Activated CD4-positive, CD25-positive, alpha-beta regulatory T cell (primary cell): ENCODE results near the gene NCOR2.

Experiments
- DNase-seq, 4 experiments: peaks; one replicate each; lab custom pipeline; 2025; lab: John Stamatoyannopoulos, UW

NCOR2 gene

DNA sequence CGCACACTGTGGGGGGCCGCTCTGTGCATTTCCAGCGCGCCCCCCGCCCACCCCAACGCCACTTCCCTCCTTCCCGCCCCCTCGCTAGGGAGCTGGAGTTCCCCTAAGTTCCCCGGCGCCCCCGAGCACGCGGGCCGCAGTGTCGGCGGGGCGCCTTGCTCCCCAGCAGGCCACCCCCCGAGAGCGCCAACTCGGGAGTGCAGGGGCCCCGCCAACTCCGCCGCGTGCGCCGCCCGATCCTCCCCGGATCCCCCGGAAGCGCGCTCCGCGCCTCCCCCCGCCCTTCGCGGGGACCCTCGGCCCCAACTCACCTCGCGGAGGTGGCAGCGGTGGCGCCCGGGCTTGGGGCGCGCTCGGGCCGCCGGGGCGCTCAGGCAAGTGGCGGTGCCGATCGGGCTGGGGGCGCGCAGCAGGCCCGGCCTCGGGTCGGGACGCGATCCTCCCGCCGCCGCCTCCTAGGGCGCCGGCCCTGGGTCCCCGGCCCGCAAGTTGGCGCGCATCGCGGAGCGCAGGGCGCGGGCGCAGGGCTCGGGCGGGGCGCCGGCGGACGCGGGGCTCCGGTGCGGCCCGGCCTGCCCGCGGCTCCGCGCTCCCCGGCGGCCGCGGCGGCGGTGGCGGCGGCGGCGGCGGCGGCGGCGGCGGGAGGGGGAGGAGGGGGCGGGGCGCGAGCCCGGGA lies at the start of gene NCOR2:
NCOR2 (minus strand) TSS at position 616 of the 676 bp plus-strand sequence. CDS start 72,361 bp downstream, outside the sequence.
- peak; percentile 17 to 42 (median 37) for DNase-seq

DNA sequence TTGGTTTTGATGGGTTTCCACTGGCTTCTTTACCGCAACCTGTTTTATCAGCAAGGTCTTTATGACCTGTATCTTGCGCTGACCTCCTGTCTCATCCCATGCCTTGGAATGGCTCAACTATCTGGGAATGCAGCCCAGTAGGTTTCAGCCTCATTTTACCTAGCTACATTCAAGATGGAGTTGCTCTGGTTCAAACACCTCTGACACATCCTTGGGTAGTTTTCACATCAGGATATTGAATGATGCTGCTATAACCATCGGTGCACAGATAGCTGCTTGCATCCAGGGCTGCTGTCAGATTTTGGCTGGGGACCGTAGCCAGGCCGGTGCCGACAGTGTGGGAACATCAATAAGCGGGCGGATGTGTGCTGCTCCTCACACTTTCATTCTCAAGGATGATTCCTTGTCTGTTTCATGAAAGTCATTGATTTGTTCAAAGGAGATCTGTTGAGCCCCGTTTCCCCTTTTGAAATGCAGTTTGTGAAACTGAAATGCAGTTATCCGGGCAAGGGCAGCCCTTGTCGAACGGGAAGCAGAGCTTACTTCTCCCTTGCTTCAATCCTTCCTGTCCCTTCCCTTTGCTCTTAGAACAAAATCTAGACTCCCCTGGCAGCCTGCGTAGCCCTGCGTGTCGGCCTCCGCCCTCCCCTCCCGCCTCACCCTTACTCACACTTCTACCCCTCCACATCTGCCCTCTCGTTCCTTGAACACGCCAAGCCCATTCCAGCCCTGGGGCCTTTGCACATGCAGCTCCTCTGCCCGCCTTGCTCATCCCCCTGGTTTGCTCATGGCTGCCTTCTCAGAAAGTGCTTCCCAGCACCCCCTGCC lies 49.2 kb upstream of the NCOR2 start:
- no peak for DNase-seq

DNA sequence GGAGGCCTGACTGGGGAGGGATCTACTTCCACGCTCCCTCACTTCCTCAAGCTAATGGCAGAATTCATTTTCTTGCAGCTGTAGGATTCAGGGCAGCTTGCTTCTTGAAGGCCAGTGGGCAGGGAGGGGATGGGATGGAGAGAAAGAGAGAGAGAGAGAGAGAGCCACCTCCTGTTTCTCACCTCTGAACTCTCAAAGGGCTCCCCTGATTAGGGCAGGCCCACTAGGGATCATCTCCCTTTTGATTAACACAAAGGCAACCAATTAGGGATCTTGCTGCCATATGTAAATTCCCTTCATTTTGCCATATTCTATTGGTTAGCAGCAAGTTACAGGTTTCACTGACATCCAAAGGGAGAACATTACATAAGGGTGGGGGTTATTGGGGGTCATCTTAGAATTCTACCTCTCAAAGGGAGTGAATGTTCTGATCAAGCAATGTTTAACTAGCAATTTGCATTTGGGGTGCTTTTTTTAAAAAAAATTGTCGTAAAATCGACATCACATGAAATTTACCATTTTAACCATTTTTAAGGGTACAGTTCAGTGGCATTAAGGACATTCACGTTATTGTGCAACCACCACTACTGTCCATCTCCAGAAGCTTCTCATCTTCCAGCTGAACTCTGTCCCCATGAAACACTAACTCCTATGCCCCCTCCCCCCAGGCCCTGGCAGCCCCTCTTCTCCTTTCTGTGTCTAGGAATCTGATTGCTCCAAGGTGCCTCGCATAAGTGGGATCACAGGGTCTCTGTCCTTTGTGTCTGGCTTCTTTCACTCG lies 47.3 kb upstream of the NCOR2 start:
- DNase-seq: no peak

DNA sequence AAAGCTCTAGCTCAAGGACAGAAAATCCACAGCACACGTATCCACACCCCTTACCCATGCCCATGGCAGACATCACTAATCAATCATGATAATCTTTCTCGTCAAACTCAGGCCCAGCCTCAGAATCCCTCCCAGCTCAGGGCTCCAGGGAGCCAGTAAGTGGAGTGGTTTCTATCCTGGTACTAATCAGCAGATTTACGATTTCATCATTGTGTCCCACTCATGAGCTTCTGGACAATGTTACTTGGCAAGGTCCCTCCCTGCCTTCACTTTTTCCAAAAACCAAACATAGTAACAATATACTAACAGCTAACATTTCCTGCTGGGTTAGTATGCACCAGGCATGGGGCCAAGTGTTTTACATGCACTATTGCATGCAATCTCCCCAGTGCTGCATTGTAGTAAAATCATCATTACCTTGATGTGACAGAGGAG lies 45.8 kb upstream of the NCOR2 start:
- no peak for DNase-seq

DNA sequence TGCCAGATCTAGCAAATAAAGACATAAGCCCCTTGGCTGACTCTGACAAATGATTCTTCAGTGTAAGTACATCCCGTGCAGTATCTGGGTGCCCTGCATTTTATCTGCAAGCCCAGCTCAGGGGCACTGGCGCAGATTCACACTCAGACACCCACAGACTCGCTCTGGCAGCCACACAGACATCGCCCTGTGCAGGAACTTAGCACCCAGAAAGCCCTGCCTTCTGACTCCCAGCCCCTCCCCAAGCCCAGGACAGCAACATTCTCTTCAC lies 44.9 kb upstream of the NCOR2 start:
- no peak for DNase-seq

DNA sequence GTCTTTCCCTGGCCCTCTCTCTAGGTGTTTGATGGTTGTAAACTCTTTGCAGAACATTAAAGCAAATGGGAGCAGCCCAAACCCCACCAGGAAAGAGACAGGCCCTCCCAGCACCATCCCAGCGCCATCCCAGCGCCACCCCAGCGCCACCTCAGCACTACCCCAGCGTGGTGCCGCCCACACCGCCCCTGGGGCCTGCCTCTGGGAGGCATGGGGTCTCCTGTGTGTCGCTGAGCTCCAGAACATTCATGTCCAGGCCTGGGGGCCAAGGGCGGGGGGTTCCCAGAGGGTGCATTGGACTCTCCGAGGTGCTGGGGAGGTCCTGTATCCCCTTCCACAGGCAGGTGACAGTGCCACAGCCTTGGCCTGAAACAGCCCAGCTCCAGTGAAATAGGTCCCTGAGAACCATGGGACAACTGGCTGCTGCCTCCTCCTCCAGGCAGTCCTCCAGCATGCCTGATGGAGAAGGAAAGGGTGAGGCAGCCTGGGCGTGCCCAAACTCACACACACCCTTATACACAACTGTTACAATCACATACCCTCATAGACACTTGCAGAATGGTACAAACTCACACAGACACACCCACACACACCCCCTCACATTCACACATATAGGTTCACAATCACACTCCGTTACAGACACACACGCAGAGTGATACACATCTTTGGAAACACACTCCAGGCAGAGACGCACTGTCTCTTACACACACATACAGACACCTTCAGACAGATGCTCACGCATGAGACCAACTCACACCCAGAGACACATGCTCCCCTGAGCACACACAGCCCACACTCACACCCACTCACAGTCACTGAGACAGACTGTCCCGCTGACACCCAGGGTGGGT lies 44.4 kb upstream of the NCOR2 start:
- no peak for DNase-seq

DNA sequence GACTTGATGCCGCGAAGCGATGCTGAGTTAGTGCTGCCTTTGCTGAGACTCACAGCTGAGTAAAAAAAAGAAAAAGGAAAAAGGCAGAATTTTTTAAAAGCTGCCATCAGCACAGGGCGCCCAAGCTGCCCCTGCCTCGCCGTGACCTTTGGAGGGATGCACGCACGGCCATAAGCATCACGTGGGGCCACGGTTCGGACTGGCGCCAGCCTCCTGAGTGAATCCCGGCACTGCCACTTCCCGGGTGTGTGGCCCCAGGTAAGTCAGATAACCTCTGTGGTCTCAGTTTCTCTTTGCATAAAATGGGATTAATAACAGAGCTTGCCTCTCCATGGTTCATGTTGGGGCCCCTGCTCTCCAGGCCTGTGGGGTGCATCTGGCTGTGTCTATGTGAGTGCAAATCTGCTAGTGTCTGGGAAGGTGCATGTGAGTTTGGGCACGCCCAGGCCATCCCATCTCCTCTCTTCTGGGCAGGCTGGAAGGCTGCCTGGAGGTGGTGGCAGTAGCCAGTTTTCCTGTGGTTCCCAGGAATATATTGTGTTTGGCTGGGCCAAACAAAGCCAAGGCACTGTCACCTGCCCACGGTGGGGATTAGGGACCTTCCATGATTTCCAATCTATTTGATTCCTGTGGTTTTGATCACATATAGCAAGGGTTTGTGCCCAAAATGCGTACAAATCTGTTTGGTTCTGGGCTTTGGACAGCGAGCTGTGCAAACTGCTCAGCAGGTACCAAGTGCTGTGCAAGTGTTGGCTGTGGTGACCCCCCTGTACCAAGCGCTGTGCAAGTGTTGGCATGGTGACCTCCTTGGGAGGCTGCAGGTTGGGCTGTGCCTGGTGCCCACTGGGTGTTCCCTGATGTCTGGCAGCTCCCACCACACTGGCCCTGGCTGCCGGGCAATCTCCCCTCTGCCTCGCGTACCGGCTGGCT lies 43.5 kb upstream of the NCOR2 start:
- no peak for DNase-seq

DNA sequence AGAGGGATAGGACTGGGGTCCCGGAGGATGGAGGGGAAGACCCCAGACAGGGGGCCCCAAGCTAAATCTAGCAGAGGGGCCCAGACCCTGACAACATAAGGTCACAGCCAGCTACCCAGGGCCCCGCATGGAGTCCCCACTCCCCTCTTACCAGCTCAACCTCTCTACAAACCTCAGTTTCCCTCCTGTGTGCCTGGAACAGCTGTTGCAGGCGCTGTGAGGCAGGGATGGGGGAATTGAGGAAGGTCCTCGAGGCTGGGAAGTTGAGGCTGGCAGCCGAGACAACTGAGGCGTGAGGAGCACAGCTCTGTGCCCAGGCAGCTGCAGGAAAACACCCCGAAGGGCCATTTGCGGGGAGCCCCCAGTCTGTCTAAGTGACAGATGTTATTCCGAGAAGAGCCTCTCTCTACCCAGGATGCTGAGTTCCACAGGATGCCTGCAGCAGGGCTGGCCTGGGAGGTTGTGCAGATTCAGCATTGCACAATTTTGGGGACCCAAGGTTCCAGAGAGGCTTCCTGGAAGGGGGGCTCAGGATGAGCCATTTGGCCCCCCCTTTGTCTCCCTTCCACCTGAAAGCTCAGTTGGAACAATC lies 42.7 kb upstream of the NCOR2 start:
- DNase-seq: no peak

DNA sequence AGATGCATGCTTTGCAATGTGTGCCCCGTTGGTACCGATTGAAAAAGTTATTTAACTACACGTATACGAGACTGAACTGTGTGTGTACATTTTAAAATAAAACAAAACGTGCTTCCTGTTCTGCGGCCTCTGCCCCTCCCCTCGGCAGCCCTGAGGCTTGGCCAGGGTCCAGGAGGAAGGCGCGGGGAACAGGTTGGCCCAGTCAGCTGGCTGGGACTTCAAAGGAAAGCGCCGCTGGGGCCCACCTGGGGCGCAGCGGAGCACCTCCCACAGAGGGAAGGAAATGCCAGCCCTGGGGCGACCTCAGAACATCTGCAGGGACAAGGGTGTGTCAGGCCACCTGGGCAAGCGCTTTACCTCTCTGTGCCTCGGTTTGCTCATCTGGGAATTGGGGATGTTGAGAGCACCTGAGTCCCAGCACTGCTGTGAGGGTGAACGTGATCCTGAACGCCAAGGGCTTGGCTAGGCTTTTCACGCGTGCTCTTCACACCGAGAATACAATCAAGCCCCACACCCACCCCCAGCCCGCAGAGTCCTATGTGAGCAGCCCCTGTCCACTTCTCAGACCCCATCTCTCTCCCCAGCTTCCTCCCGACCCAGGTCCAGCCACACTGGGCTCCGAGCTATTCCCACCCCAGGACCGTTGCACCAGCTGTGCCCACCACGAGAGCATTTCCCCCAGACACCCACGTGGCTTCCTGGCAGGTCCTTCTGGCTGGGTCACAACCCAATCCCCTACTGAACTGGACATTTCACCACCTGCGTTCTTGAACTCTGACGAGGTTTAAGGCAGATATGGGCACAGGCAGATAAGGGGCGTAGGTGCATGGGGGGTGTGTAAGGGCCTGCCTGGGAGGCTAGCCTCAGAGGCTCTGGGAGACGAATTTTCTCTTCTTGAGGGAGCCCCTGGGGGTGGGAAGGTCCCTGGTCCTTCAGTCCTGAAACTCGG lies 41.9 kb upstream of the NCOR2 start:
- peak; percentile 15 to 77 (median 50) for DNase-seq

DNA sequence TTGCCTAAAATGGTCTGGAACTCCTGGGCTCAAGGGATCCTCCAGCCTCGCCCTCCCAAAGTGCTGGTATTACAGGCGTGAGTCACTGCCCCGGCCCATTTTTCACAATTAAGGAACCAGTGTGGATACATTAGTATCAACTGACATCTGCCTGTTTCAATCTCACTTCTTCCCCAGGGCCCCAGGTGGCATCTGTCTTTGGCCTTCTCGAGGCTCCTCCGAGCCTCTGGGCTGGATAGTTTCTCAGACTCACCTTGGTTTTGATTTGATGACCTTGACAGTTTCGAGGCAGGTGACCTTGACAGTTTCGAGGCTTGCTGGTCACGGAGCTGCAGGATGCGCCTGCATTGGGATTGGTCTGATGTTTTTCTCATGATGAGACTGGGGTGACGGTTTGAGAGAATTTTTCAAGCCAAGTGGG lies 41.0 kb upstream of the NCOR2 start:
- DNase-seq: no peak

DNA sequence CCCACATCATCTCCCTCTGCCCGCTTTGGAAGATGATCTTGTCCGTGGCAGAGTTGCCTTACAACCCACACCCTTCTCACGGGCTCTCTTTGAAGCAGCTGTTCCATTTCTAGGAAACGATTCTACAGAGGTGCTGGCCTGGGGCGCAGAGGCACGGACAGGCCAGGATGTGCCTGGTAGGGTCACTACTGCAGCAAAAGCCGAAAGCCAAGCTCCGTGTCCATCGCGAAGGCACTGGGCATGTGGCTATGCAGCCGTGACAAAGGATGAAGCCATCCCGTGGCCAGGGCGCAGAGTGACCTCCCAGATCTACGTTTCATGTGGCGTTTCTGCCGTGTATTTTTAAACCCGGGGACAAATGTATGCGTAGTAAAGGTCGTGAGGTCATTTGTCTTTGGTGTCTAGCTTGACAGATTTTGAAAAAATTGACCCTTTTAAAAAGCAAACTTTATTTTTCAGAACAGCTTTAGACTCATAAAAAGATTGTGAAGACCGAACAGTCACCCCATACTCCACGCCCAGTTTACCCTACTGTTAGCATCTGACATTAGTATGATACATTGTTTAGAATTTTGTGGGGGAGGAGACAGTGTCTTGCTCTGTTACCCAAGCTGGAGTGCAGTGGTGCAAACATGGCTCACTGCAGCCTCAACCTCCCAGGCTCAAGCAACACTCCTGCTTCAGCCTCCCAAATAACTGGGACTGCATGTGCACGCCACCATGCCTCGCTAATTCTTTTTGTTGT lies 40.4 kb upstream of the NCOR2 start:
- DNase-seq: no peak

DNA sequence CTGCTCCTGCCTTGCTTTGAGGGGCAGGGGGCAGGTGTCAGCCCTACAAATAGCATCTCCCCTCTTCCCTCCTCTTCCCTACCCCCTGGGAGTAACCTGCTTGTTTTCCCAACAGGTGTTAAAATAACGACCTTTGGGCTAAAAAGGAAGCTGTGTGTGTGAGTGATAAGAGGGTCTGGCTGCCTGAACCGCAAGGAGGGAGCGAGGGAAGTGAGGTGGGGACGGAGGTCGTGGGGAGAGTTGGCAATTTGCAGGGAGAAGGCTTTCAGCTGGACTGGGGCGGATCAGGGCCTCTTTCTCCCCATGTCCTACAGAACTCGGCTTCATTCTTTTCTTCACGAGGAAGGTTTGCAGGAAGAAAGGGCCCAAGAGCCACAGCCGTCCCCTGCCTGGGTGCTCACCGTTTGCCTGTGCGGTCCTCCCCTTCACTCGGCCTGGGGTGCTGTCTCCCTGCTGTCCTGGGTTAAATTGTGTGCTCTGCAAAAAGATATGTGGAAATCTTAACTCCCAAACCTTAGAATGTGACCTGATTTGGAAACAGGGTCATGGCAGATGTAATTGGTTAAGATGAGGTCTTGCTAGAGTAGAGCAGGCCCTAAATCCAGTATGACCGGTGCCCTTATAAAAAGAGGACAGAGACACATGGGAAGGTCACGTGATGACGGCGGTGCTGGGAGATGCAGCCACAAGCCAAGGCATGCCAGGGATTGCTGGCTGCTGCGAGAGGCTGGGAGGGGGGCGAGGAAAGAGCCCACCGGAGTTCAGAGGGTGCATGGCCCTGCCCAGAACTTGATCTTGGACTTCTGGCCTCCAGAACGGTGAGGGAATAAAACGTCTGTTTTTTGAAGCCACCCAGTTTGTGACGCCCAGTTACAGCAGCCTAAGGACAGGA lies 38.7 kb upstream of the NCOR2 start:
- no peak for DNase-seq

DNA sequence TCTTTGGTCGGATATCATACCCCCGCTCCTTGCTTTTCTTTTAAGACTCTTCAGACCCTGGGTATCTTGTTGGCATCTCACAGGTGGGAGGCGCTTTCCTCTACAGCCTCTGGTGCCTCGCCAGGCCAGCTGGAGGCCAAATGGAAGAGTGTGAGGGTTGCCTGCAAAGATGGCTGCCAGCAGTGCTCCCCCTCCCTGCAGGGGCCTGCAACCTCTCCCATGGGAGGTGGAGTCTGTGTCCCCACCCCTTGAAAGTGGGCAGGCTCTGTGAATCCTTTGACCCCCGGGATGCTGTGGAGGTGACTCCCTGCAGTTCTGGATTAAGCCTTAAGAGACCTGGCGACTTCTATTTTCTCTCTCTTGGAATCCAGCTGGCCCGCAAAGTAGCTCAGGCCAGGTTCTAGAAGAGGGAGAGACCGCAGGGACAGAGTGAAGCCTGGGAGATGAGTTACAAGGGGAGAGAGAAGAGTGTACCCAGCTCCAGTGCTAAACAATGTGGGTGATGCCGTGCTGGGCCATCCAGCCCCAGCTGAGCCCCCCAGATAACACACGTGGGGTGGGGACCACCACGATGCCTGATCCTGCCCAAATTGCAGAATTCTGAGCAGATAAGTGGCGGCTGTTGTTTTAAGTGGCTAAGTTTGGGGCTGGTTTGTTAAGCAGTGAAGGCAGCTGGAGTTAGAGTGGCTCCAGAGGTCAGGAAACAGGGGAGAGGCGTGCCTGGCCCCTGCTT lies 37.9 kb upstream of the NCOR2 start:
- no peak for DNase-seq

DNA sequence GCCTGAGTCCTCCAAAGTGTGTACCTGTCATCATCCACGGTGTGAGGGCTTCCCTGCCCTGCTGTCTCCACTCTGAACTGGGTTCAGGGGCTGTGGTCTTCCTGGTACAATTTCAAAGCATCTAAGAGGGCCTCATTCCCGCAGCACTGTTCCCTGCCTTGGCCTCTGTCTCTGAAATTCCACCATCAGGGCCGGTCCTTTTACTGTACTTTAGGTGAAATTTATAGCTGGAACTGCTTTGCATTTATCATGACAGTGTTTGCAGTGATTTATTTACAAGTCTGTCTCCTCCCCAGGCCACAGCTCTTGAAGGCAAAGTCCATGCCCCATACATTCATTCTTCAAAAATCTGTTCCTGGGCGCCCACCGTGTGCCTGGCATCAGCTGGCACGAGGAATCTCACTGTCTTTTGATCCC lies 36.9 kb upstream of the NCOR2 start:
- DNase-seq: no peak

DNA sequence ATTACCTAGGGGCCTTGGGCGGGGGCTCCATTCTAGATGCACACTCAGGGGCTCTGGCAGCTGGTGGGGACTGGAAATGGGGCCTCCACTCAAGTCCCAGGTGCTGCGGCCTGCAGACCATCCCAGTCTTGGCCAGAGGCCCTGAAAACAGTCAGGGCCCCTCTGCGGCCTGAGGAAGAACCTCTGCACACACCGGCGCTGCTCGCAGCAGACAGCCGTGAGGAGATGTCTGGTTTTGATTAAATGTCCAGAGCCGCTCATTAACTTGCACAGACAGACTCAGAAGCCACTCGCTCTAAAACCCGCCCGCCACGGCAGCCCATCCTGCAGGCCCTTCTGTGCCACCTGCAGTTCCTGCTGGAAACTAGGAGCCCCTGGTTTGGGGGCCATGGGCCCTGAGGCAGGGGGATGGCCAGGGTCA lies 36.4 kb upstream of the NCOR2 start:
- DNase-seq: no peak

DNA sequence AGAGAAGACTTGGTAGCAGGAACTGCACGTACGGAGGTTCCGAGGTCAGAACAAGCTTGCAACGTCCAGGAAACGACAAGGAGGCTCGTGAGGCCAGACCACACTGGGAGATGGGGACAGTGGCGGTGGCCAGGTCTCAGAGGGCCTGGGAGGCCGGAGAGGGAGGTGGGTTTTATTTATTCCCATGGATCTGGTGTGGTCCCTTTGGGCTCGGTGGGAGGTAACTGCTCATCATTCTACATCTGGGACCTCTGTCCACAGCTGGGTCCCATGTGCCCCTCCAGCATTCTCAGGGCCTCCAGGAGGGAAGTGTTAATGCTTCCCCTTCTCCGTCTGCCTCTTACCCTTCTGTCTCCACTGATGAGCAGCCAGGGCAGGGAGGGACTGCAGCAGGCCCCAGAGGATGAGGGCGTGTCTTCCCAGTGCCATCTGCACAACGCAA lies 35.7 kb upstream of the NCOR2 start:
- no peak for DNase-seq

DNA sequence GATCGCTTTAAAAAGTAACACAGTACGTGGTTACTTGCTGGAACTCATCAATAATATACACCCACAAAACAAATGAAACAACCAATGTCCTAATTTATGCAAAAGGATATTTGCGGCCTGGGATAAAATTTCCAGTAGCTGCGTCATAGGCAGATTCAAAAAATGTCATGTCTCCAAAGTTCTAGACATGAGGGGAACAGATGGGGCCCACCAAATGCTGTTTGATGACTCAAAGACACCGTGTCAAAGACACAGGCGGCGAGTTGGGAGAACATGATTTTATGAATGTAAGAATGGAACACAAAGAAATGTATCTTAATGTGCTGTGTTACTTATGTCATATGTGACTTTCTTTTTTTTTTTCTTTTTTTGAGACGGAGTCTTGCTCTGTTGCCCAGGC lies 34.3 kb upstream of the NCOR2 start:
- no peak for DNase-seq
